ENCODE results near the gene SRBD1.

Gene SRBD1

GRCh38 chr2:45647356-45647755 lies 36.3 kb upstream of the SRBD1 start:
- H3K9ac ChIP-seq (ENCODE audit: low read length): no peak overlapping the region
- H3K27me3 ChIP-seq (ENCODE audit: low read depth, low read length): peaks cover 42% of the 10 kb centered on the region
- no peak overlapping the region for H3K4me2 ChIP-seq (ENCODE audit: low read length)
- H3K4me1 ChIP-seq (ENCODE audit: low read length): peaks cover 15% of the 10 kb centered on the region
- H3K79me2 ChIP-seq (ENCODE audit: low read length): no peaks in the 10 kb centered on the region
- no peak overlapping the region for H3K4me3 ChIP-seq (ENCODE audit: low read length)
- no peak overlapping the region for H3K27ac ChIP-seq (ENCODE audit: low read length)
- no peaks in the 10 kb centered on the region for H4K20me1 ChIP-seq (ENCODE audit: insufficient read depth, low read length)
- H2AFZ ChIP-seq (ENCODE audit: low read depth, low read length): no peak overlapping the region
- no peaks in the 10 kb centered on the region for H3K36me3 ChIP-seq (replicated peaks; ENCODE audit: low read depth, low read length)
- H3K9me3 ChIP-seq (ENCODE audit: insufficient read depth, low read length): no peaks in the 10 kb centered on the region
- no peak for TF ChIP-seq EZH2phosphoT487 (IDR thresholded peaks at IDR 0.05; ENCODE audit: low read depth)
- TF ChIP-seq, protein P1, sequence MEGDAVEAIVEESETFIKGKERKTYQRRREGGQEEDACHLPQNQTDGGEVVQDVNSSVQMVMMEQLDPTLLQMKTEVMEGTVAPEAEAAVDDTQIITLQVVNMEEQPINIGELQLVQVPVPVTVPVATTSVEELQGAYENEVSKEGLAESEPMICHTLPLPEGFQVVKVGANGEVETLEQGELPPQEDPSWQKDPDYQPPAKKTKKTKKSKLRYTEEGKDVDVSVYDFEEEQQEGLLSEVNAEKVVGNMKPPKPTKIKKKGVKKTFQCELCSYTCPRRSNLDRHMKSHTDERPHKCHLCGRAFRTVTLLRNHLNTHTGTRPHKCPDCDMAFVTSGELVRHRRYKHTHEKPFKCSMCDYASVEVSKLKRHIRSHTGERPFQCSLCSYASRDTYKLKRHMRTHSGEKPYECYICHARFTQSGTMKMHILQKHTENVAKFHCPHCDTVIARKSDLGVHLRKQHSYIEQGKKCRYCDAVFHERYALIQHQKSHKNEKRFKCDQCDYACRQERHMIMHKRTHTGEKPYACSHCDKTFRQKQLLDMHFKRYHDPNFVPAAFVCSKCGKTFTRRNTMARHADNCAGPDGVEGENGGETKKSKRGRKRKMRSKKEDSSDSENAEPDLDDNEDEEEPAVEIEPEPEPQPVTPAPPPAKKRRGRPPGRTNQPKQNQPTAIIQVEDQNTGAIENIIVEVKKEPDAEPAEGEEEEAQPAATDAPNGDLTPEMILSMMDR (IDR thresholded peaks at IDR 0.05; ENCODE audit: low read depth, low read length): no peak

DNA sequence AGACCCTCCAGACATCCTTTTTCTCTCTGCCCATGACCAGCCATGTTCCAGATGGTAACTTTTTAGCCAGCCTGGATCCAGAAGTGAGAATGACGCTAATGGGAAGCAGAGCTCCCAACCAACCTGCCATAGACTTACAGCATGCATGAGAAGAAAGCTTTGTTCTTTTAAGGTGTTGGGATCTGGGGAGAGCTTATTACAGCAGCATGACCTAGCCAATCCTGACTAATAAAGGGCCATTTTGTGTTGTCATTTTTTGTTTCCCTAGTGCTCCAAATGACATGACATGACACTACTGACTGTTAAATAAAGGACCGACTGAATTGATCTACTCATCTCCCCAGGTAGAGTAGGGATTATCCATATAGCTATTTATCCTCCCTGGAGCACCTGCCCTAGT lies 35.2 kb upstream of the SRBD1 start:
- Histone ChIP-seq H3K27ac (ENCODE audit: low read length) (no peak overlapping the region), H3K79me2 (ENCODE audit: low read length) (no peaks in the 10 kb centered on the region), H3K27me3 (ENCODE audit: low read depth, low read length) (peaks cover 40% of the 10 kb centered on the region), H4K20me1 (ENCODE audit: insufficient read depth, low read length) (no peaks in the 10 kb centered on the region), H3K9ac (ENCODE audit: low read length) (no peak overlapping the region), H2AFZ (ENCODE audit: low read depth, low read length) (no peak overlapping the region), H3K36me3 (replicated peaks; ENCODE audit: low read depth, low read length) (no peaks in the 10 kb centered on the region), H3K9me3 (ENCODE audit: insufficient read depth, low read length) (no peaks in the 10 kb centered on the region), H3K4me1 (ENCODE audit: low read length) (peaks cover 9% of the 10 kb centered on the region), H3K4me2 (ENCODE audit: low read length) (no peak overlapping the region), H3K4me3 (ENCODE audit: low read length) (no peak overlapping the region)
- TF ChIP-seq, protein P1 (IDR thresholded peaks at IDR 0.05; ENCODE audit: low read depth, low read length): no peak
- no peak for TF ChIP-seq EZH2phosphoT487 (IDR thresholded peaks at IDR 0.05; ENCODE audit: low read depth)

GRCh38 chr2:45643543-45644542 lies 32.8 kb upstream of the SRBD1 start:
- H3K9me3 ChIP-seq (ENCODE audit: insufficient read depth, low read length): no peaks in the 10 kb centered on the region
- TF ChIP-seq, protein P1 (IDR thresholded peaks at IDR 0.05; ENCODE audit: low read depth, low read length): peak; percentile 86
- no peak for TF ChIP-seq EZH2phosphoT487 (IDR thresholded peaks at IDR 0.05; ENCODE audit: low read depth)
- H3K4me3 ChIP-seq (ENCODE audit: low read length): peak overlapping the region; percentile 75
- H4K20me1 ChIP-seq (ENCODE audit: insufficient read depth, low read length): no peaks in the 10 kb centered on the region
- H3K4me1 ChIP-seq (ENCODE audit: low read length): peaks cover 4% of the 10 kb centered on the region
- peak overlapping the region; percentile 65 for H3K9ac ChIP-seq (ENCODE audit: low read length)
- H3K4me2 ChIP-seq (ENCODE audit: low read length): peak overlapping the region; percentile 76
- H2AFZ ChIP-seq (ENCODE audit: low read depth, low read length): peak overlapping the region; percentile 69
- H3K79me2 ChIP-seq (ENCODE audit: low read length): no peaks in the 10 kb centered on the region
- no peak overlapping the region for H3K27ac ChIP-seq (ENCODE audit: low read length)
- no peaks in the 10 kb centered on the region for H3K36me3 ChIP-seq (replicated peaks; ENCODE audit: low read depth, low read length)
- peaks cover 49% of the 10 kb centered on the region for H3K27me3 ChIP-seq (ENCODE audit: low read depth, low read length)

- peak overlapping the region; percentile 69 for H2AFZ ChIP-seq (ENCODE audit: low read depth, low read length)
- H3K79me2 ChIP-seq (ENCODE audit: low read length): no peaks in the 10 kb centered on the region
- H3K9ac ChIP-seq (ENCODE audit: low read length): peak overlapping the region; percentile 65
- H3K4me3 ChIP-seq (ENCODE audit: low read length): peak overlapping the region; percentile 75
- H3K27ac ChIP-seq (ENCODE audit: low read length): no peak overlapping the region
- no peaks in the 10 kb centered on the region for H4K20me1 ChIP-seq (ENCODE audit: insufficient read depth, low read length)
- TF ChIP-seq, protein P1 (IDR thresholded peaks at IDR 0.05; ENCODE audit: low read depth, low read length): no peak
- TF ChIP-seq EZH2phosphoT487 (IDR thresholded peaks at IDR 0.05; ENCODE audit: low read depth): no peak
- H3K36me3 ChIP-seq (replicated peaks; ENCODE audit: low read depth, low read length): no peaks in the 10 kb centered on the region
- H3K27me3 ChIP-seq (ENCODE audit: low read depth, low read length): peaks cover 49% of the 10 kb centered on the region
- H3K4me1 ChIP-seq (ENCODE audit: low read length): peaks cover 4% of the 10 kb centered on the region
- no peaks in the 10 kb centered on the region for H3K9me3 ChIP-seq (ENCODE audit: insufficient read depth, low read length)
- peak overlapping the region; percentile 76 for H3K4me2 ChIP-seq (ENCODE audit: low read length)
Observed at GRCh38 chr2:45643095-45643494, 32.0 kb upstream of the SRBD1 start.

All from OCI-LY3 (cell line).